Mesenteric fat pad (tissue), 1 donor: ENCODE data around the gene TPRA1. TPM values are rescaled to one million over a fixed set of nuclear protein-coding genes. Genes with fewer than 3 reads are reported as not detected.

Source experiments
- DNase-seq: peaks from one replicate; pipeline ENCODE4 v3.0.0-alpha.2; 2020; ENCODE audit warnings: low spot score
- long read RNA-seq: library from polyadenylated mRNA; unstranded; transcript quantifications from one replicate; pipeline ENCODE4 v2.0.0, GENCODE V29; 2020
- total RNA-seq: library from RNA; stranded (reverse); fragmentation: NEBNext Ultra II Directional; extraction: Animal tissue kit (Norgen Biotek cat#: 25700); gene quantifications from one replicate; pipeline ENCODE4 v1.2.1, GENCODE V29; 2021
- donor health status: DM: yes; HTN: yes; CAD: no.

The TPRA1 gene
- 24.6 TPM for total RNA-seq
- long read RNA-seq, transcript TPRA1-202 (11 exons, 1,933 nt), result major isoform, 35 of 69 reads
- long read RNA-seq, partial matches to known transcripts, result 5 of 69 reads
- long read RNA-seq, other reads (novel, unspliced or antisense), result 24 of 69 reads

- DNase-seq, result peak; percentile 93
Observed at GRCh38 chr3:127590593-127591465, at the start of gene TPRA1. TPRA1 (minus strand) TSS chr3:127590733; CDS start chr3:127580146, 10,587 bp downstream.

- DNase-seq, result peak; percentile 43
Observed at GRCh38 chr3:127640042-127640355, 49.5 kb upstream of the TPRA1 start.

- peak; percentile 76 for DNase-seq
Observed at GRCh38 chr3:127639173-127640041, 48.9 kb upstream of the TPRA1 start.

GRCh38 chr3:127637971-127638370 lies 47.4 kb upstream of the TPRA1 start:
- no peak for DNase-seq

GRCh38 chr3:127637546-127637945 lies 47.0 kb upstream of the TPRA1 start:
- no peak for DNase-seq

- peak; percentile 37 for DNase-seq
Observed at GRCh38 chr3:127634653-127635052, 44.1 kb upstream of the TPRA1 start.

GRCh38 chr3:127632035-127632820 lies 41.7 kb upstream of the TPRA1 start:
- no peak for DNase-seq

- DNase-seq, result no peak
Observed at GRCh38 chr3:127630811-127631714, 40.5 kb upstream of the TPRA1 start.

- no peak for DNase-seq
Observed at GRCh38 chr3:127629467-127630403, 39.2 kb upstream of the TPRA1 start.

- DNase-seq, result no peak
Observed at GRCh38 chr3:127628788-127629466, 38.4 kb upstream of the TPRA1 start, which contains the start of gene PODXL2. PODXL2 (plus strand) TSS chr3:127629185; CDS start chr3:127629220, 35 bp downstream.

GRCh38 chr3:127628426-127628787 lies 37.9 kb upstream of the TPRA1 start:
- no peak for DNase-seq

GRCh38 chr3:127625821-127626220 lies 35.3 kb upstream of the TPRA1 start:
- no peak for DNase-seq

GRCh38 chr3:127624063-127624462 lies 33.5 kb upstream of the TPRA1 start:
- no peak for DNase-seq

GRCh38 chr3:127622772-127623576 lies 32.4 kb upstream of the TPRA1 start:
- DNase-seq, result no peak

- no peak for DNase-seq
Observed at GRCh38 chr3:127622031-127622430, 31.5 kb upstream of the TPRA1 start.

GRCh38 chr3:127620637-127621375 lies 30.3 kb upstream of the TPRA1 start:
- no peak for DNase-seq

GRCh38 chr3:127618891-127619290 lies 28.4 kb upstream of the TPRA1 start:
- DNase-seq, result no peak
